NCI-H345 (cell line): ENCODE data around the gene PAK3.

Experiments
- DNase-seq: peaks from one replicate; lab custom pipeline; 2025; lab: John Stamatoyannopoulos, UW

The PAK3 gene

DNA sequence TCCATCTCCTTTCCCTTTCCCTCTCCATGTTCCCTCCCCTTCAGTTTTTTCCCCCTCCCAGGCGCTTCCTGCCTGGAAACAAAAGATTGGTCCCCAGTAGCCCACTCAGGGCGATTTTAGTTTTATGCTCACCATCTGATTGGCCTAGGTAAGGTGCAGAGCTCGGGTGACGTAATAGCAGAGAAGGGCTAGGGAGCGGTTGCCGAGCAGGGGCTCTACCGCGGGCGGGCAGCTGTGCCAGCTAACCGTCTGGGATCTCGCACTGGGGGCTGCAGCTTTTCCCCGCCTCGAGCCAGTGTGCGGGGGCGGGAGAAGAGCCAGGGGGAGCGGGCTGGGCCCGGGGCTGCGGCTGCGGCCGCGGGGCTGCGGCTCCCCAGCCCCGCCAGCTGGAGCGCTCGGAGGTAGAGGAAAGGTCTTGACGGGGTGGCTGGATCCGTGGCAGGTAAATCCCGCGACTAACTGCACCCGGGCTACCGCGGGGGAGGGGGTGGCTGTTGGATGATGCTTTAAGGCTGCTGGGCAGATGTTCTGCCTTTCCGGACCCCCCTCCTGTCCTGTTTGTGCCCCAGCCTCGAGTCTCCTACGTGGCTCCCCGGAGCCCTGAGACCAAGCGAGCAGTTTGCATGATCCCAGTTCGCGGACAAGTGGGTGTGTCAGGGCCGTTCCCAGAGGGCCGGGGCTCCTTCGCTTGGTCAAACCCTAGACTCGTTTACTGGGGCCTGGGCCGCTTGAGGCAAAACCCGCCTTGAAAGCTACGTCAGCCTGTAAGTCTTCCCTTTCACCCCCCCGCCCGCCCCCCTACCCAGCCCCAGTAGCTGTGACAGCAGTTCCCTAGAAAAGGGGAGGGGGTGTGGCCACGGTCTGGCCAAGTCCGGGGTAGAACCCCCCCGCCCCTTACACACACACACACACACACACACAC lies at the start of gene PAK3:
PAK3 (plus strand) TSS at position 218 of the 922 bp plus-strand sequence. CDS start 26,913 bp downstream, outside the sequence.
- DNase-seq = peak; percentile 85

- no peak for DNase-seq
Observed at GRCh38 chrX:111047575-111047974, 48.4 kb upstream of the PAK3 start.

GRCh38 chrX:111052478-111052877 lies 43.5 kb upstream of the PAK3 start:
- DNase-seq = no peak

- no peak for DNase-seq
Observed at GRCh38 chrX:111071542-111072277, 24.3 kb upstream of the PAK3 start.

- DNase-seq = no peak
Observed at GRCh38 chrX:111083081-111083480, 12.9 kb upstream of the PAK3 start.

DNA sequence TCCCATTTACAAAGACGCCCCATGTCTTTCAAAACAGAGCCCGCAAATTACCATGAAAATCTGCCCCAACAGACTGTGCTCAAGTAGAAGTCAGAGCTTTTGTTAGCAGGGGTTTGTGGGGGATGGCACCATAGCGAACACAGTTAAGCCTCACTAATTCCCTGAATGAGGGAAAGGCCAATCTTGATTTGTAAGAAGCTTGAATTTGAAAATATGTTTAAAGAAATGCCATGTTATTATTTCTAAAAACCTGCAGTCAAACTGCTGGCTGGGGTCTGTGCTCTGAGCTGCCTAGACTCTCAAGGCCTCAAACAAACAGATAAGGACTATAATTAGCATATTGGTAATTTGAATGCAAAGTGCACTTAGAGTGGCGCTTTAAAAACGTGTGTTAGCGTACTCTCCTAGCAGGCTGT lies 9.4 kb upstream of the PAK3 start:
- peak; percentile 10 for DNase-seq

- DNase-seq = no peak
Observed at GRCh38 chrX:111088628-111089027, 7.4 kb upstream of the PAK3 start.

DNA sequence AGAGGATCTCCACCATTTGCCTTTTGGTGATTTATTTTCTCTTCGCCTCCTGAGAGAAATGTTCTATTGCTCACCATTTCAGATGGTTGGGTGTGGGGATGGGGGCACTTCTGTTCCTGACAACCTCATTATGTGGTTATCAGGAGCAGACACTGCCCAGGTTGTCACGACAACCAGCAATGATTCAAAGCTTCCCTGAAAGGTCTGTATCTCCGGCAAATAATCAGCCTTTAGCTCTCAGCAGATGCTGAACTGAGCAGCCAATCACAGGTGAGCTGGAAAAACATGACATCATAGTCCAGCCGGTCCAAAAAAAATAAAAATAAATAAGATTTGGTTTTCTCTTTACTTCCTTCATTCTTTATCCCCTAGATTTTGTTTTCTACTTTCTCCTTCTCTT lies 5.5 kb upstream of the PAK3 start:
- DNase-seq = no peak

DNA sequence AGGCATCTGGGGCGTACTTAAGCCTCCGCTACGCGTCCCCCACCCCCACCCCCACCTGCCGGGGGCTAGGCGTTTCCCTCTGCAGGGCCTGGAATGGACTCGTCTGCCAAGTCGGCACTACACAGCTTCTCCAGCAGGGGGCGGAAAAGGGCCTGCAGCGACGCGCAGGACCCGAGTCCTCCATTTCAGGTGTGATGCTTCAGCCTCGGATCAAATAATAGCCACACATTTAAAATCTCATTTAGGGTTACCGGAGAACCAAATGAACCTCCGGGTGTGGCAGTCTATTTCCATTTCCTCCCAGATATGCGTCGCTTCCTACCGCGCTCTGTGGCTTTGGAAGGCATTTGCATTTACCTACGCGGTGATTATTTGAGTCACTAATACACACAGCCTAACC lies 2.9 kb downstream of the PAK3 start:
- DNase-seq = peak; percentile 15

GRCh38 chrX:111100191-111100590 lies 4.2 kb downstream of the PAK3 start:
- DNase-seq = peak; percentile 42

- no peak for DNase-seq
Observed at GRCh38 chrX:111101580-111101979, 5.6 kb downstream of the PAK3 start.

DNA sequence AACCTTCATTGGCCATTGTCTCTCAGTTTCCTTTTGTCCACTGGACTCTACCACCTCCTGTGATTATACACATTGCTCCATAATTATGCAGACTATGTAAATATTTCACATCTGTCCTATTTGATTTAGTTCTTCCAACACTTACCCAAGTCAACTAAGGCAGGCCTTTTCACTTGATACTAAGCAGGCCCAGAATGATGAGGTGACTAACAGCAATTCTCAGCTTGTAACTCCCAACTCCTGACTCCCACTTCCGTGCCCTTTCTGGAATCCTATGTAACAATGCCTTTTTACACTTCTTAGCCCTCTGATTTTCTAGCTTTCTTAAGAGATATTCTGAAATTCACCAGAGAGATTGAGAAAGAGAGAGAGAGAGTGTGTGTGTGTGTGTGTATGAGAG lies 6.6 kb downstream of the PAK3 start:
- no peak for DNase-seq

DNA sequence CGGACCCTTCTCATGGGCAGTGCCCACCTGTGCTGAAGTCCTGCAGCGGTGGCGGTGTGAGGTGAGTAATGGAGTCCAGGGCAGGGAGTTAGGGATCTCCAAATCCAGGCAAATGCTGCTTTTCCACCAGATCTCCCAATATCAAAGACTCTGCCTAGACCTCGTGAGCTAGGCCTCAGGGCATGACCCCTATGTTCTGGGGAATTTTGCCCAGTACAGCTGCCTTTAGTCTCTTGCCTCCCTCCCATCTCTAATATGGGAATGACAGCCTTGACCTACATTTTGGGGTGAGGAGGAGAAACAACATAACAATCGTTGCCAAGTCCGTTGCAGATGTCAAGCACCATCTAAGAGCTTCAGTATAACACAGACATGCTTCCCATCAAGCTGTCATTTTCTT lies 7.3 kb downstream of the PAK3 start:
- DNase-seq = no peak

DNA sequence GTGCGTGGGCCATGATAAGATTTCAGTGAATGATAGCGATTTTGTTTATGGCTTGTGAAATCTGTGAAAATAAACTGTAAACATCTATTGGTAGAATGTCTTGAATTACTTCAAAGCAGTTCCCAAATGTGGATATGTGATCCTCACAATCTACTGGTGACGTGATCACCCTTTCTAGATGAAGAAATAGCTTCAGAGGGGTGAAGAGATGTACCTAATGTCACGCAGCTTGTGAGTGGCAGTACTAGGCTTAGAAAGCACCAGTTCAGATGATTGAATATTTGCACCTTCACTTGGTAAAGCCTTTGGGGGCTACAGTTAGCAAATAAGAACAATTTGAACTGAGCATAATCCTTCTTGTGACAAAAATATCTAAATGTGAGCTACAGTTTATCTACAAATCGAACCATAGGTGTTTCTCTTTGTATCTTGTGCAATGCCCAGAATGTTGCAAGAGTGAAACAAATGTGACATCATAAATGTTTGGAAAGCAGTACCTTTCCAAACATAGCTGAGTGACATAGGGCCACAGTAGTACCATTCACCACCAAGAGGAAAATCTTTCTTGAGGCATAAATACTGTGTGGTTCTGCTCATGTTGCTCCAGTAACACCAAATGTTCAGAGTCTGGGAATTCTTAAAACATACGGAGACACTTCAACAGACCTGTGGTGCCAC lies 14.2 kb downstream of the PAK3 start:
- no peak for DNase-seq

DNA sequence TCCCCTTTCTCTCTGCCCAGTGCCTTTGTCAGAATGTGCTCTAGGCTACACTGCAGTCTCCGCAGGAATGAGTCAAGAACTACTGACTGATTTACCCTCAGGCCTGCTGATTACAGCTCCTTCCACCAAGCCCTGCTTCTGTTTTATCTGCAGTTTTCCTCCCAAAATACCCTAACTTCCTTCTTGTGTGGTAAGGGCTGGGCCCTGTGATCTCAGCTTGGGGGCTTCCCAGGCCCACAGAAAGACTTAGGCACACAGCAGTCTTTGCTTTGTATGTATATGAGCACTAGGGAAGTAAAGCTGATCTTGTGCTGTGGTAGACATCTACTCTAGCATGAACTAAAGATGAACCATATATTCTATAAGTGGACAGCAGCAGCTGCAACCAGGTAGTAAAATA lies 18.8 kb downstream of the PAK3 start:
- no peak for DNase-seq

DNA sequence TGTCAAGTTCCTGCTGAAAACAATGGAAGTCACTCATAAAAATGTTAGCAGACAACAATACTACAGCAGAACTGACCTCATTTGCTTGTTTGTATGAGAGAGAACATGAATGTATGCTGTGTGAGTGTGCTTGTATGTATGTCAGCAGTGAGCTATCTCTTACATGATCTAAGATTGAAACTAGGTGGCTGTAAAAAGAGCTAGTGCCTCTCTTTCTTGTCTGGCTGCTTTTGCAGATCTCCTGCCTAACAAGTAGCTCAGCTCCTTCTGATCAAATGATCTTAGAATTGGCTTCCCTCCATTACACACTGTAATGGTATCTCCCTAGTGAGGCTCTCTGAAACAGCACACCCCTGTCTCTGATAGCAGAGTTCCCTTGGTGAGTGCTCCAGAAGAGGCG lies 20.7 kb downstream of the PAK3 start:
- no peak for DNase-seq

DNA sequence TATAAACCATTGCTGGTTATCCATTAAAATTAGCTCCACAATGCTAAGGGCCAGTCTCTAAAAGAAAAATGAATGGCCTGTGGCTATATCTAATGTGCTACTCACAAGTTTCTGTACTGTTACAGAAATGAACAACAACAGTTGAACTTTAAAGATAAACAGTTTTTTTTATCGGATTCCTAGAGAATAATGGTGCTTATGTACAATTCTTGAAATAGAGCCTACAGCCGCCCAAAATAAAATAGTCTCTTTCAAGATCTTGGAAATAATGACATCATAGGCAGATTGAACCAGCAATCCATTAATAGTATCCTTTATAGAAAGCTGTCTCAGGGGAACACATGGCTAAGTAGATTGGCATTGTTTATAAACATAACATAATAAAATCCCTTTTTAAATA lies 23.4 kb downstream of the PAK3 start:
- DNase-seq = no peak

DNA sequence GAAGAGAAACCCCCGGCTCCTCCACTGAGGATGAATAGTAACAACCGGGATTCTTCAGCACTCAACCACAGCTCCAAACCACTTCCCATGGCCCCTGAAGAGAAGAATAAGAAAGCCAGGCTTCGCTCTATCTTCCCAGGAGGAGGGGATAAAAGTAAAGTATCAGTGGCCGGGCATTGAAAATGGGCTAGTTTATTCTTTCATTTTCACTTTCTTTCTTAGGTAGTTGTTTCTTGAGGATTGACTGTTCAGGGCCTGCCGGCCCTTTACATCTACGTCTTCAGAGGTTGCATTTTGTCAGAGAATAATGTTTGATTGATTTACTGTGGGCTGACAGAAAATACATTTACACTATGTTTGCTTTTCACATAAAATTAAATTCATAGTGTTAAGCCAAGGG lies 27.1 kb downstream of the PAK3 start:
- DNase-seq = no peak

- DNase-seq = no peak
Observed at GRCh38 chrX:111123606-111124179, 27.7 kb downstream of the PAK3 start.

GRCh38 chrX:111124418-111124817 lies 28.4 kb downstream of the PAK3 start:
- no peak for DNase-seq

DNA sequence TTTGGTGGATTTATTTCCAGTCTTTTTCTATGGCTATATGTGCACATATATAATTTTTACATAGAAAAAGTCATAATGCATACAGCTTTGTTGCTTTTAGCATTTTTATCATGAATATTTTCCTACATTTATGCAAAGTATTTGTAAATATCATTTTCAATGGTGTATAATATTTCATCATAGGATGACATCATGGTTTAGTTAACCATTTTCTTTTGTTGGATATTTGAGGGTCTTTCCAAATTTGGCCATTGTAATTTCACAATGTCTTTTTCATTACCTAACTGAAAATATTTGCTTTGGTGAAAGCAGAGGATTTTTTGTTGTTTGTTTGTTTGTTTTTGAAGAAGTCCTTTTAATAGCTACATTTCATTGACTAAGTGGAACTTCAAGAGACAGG lies 31.0 kb downstream of the PAK3 start:
- DNase-seq = no peak

GRCh38 chrX:111129921-111130320 lies 33.9 kb downstream of the PAK3 start:
- DNase-seq = no peak
